Measurements from ENCODE around the gene PTPRE. TPM values are rescaled to one million over a fixed set of nuclear protein-coding genes. Genes with fewer than 3 reads are reported as not detected.

The PTPRE gene
- total RNA-seq, 1 donor: 0.09 TPM

- no peak for TF ChIP-seq CTCF (IDR thresholded peaks at IDR 0.05; ENCODE audit: insufficient read depth, low read length)
- DNase-seq (ENCODE audit: low read depth): peak; percentile 27
- H3K4me3 ChIP-seq (ENCODE audit: low read depth, low read length): no peak overlapping the region
Measured at GRCh38 chr10:127889605-127890195, 17.2 kb upstream of the PTPRE start.

DNA sequence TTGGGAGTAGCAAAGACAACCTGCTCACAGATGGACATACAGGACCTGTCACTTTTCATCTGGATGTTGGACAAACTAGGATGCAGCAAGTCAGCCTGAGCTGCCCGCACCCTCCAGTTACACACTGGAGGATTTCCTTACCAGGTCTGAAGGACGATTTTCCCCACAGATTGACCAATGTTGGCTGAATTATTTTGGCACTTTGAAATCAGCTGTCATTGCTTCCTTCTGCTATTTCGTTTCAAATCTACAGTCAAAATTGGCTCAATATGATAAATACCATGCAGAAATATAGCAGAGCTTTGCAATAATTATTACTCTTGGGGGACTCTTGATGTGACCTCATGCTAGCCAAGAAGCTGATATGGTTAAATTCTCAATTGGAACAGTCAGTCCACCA, 16.7 kb upstream of the PTPRE start:
- TF ChIP-seq CTCF (IDR thresholded peaks at IDR 0.05; ENCODE audit: insufficient read depth, low read length): no peak
- H3K4me3 ChIP-seq (ENCODE audit: low read depth, low read length): no peak overlapping the region
- no peak for DNase-seq (ENCODE audit: low read depth)

DNA sequence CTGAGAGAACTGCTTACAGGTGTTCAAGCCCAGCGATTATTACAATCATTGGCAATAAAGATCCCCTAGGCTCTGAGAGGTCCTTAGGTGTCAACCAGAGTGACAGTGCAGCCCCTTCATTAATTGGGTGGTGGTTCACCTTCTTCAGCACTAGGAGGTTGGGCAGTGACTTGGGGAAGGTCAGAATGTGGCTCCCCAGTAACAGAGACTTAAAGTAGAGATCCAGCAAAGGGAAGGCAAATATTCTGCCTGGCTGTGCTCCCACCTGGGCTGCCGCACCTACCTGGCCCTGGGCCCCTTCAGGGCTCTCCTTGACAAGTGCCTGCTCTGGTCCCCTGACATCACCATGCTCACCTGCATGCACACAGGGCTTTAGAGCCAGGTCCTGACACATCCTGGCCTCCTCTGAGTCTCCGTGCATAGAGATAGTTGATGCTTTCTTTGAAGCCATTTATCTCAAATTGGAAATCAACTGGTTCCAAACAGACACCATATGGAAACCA, 16.0 kb upstream of the PTPRE start:
- DNase-seq (ENCODE audit: low read depth): no peak
- no peak for TF ChIP-seq CTCF (IDR thresholded peaks at IDR 0.05; ENCODE audit: insufficient read depth, low read length)
- no peak overlapping the region for H3K4me3 ChIP-seq (ENCODE audit: low read depth, low read length)

GRCh38 chr10:127892743-127893142, 14.2 kb upstream of the PTPRE start, which contains the start of gene CLRN3:
TSS of gene CLRN3 (minus strand) at chr10:127892941. CDS start at chr10:127892784, 157 bp downstream.
- no peak within 1 kb of the TSS for H3K4me3 ChIP-seq (ENCODE audit: low read depth, low read length)
- no peak for DNase-seq (ENCODE audit: low read depth)
- no peak for TF ChIP-seq CTCF (IDR thresholded peaks at IDR 0.05; ENCODE audit: insufficient read depth, low read length)

DNA sequence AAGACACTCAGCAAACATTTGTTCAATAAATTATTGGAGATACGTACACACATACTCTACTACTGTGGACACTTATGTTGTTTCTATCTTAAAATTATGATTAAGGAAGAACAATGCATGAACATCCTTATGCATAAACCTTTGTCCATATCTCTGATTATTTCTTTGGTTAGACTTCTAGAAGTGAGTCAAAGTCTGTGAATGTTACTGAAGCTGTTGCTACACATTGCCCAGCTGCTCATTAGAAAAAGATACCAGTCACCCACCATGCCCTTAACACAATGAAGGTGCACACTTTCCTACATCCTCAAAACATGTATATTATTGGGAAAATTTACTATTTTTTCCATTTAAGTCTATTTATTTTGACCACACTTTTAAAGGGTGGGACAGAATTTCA, 12.8 kb upstream of the PTPRE start:
- no peak overlapping the region for H3K4me3 ChIP-seq (ENCODE audit: low read depth, low read length)
- no peak for DNase-seq (ENCODE audit: low read depth)
- TF ChIP-seq CTCF (IDR thresholded peaks at IDR 0.05; ENCODE audit: insufficient read depth, low read length): no peak

GRCh38 chr10:127896590-127896989, 10.3 kb upstream of the PTPRE start:
- TF ChIP-seq CTCF (IDR thresholded peaks at IDR 0.05; ENCODE audit: insufficient read depth, low read length): no peak
- no peak overlapping the region for H3K4me3 ChIP-seq (ENCODE audit: low read depth, low read length)
- no peak for DNase-seq (ENCODE audit: low read depth)

DNA sequence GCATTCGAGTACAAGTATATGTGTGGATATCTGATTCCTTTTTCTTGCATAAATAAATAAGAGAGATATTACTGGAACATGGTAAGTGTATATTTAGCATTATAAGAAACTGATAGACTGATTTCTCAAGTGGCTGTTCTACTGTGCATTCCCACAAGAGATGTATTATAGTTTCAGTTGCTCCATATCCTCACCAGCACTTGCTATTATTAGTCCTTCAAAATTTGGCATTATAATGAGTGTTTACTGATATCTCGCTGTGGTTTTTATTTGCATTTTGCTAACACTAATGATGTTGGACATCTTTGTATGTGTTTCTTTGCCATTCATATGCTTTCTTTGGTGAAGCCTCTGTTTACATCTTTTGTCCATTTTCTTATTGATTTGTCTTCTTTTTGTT, 9.7 kb upstream of the PTPRE start:
- no peak overlapping the region for H3K4me3 ChIP-seq (ENCODE audit: low read depth, low read length)
- no peak for DNase-seq (ENCODE audit: low read depth)
- TF ChIP-seq CTCF (IDR thresholded peaks at IDR 0.05; ENCODE audit: insufficient read depth, low read length): no peak

All from fibroblast of the aortic adventitia (primary cell).